ENCODE data around the gene PREX1.

DNA sequence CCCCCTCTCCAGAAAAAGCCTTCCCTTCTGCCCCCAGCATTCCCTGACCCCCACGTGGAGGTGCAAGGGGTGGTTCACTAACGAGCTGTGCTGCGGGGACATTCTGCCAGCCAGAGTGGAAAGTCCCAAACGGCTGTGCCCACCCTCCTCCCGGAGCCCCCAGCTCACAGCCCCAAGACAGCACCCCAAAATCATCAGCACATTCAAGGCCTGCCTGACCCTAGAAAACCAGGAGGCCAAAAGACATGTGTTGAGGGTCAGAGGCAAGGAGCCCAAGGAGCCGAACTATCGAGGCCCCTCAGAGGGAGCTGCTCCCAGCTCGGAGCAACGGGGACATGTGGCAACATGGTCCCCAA is 197.9 kb downstream of the PREX1 start:
- TF ChIP-seq CTCF (IDR thresholded peaks at IDR 0.05) (no peak), POLR2A (IDR thresholded peaks at IDR 0.05) (no peak)
